HG03354 (cell line): ENCODE data around the gene STING1.
"Not testable (repeated sequence)": the region's sequence is repeated elsewhere in the genome, so short reads cannot be mapped to it uniquely, and the experiment has no call there.

Source experiments
- ATAC-seq: cut with Tn5 transposase; IDR thresholded peaks from one replicate; pipeline ENCODE4 v1.9.1; 2021; ENCODE audit warnings: mild to moderate bottlenecking; ENCODE audit not compliant: unreplicated experiment, poor library complexity, severe bottlenecking

The STING1 gene

GRCh38 chr5:139482050-139482889 lies at the start of gene STING1:
Gene STING1 (minus strand): TSS chr5:139482758. CDS start chr5:139481704, 1,054 bp downstream.
- ATAC-seq = peak; percentile 66

GRCh38 chr5:139531772-139532169 lies 49.2 kb upstream of the STING1 start:
- no peak for ATAC-seq

GRCh38 chr5:139530079-139530478 lies 47.5 kb upstream of the STING1 start:
- ATAC-seq = not testable (repeated sequence)

- not testable (repeated sequence) for ATAC-seq
These were observed 46.1 kb upstream of the STING1 start for GRCh38 chr5:139528695-139529094.

GRCh38 chr5:139527896-139528467 lies 45.4 kb upstream of the STING1 start:
- ATAC-seq = not testable (repeated sequence)

- ATAC-seq = not testable (repeated sequence)
These were observed 44.5 kb upstream of the STING1 start for GRCh38 chr5:139527090-139527470.

- not testable (repeated sequence) for ATAC-seq
These were observed 43.9 kb upstream of the STING1 start for GRCh38 chr5:139526309-139527089.

- peak; percentile 55 for ATAC-seq
These were observed 43.2 kb upstream of the STING1 start for GRCh38 chr5:139525586-139526308.

- no peak for ATAC-seq
These were observed 42.5 kb upstream of the STING1 start for GRCh38 chr5:139524940-139525585.

GRCh38 chr5:139524446-139524845 lies 41.9 kb upstream of the STING1 start:
- no peak for ATAC-seq

- ATAC-seq = no peak
These were observed 41.3 kb upstream of the STING1 start for GRCh38 chr5:139523635-139524445.

- ATAC-seq = peak; percentile 87
These were observed 35.4 kb upstream of the STING1 start for GRCh38 chr5:139517683-139518564.

- ATAC-seq = no peak
These were observed 31.9 kb upstream of the STING1 start for GRCh38 chr5:139514486-139514856.

GRCh38 chr5:139513852-139514485 lies 31.4 kb upstream of the STING1 start:
- peak; percentile 3 for ATAC-seq

GRCh38 chr5:139513434-139513833 lies 30.9 kb upstream of the STING1 start:
- ATAC-seq = peak; percentile 59

- no peak for ATAC-seq
These were observed 30.3 kb upstream of the STING1 start for GRCh38 chr5:139512786-139513390.

- ATAC-seq = not testable (repeated sequence)
These were observed 22.2 kb upstream of the STING1 start for GRCh38 chr5:139504722-139505121.
